GM13976 (cell line): ENCODE results near the gene DDT.
"Not testable (repeated sequence)": the region's sequence is repeated elsewhere in the genome, so short reads cannot be mapped to it uniquely, and the experiment has no call there.

Experiments
- DNase-seq: peaks from one replicate; pipeline ENCODE4 v3.0.0; 2012; ENCODE audit warnings: low spot score
- CTCF ChIP-seq: IDR thresholded peaks from 2 replicates; pipeline ENCODE4 v1.5.1; 2012; ENCODE audit warnings: borderline replicate concordance, mild to moderate bottlenecking; ENCODE audit not compliant: insufficient read depth; ENCODE audit errors: extremely low read depth, missing control alignments, control extremely low read depth
- in situ Hi-C: fragments of 300-500 bp; cut with MboI; formaldehyde crosslinking; loops from one replicate; pipeline ENCODE4 v1.12.0; 2022; ENCODE audit warnings: low sequenced_read_pairs, mixed read lengths, inconsistent platforms; ENCODE audit not compliant: unreplicated experiment

The DDT gene

DNA sequence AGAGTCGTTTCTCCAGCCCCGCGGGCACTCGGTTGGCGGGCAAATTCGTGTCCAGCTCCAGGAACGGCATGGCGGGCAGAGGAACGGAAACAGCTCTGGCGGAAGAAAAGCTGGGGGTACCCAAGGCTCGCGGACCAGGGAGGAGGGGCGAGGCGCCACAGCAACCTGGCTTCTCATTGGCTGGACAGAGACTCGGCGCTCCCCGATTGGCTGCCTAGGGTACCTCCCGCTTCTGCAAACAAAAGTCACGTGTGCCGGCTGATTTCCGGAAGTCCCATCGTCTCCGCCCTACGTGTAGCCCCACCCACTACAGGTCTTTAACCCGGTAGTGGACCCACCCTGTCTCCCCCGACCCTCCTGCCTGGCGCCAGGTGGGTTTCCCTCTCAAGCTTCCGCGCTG lies at the start of gene DDT:
TSS of gene DDT (minus strand) at position 97 of the 400 bp plus-strand sequence. CDS start at position 70, 27 bp downstream.
- in situ Hi-C loops, DNase-seq: not testable (repeated sequence)

- DNase-seq = no peak
- no peak for TF ChIP-seq CTCF
- in situ Hi-C loops = no loop called here
These were observed 49.1 kb upstream of the DDT start for GRCh38 chr22:24023204-24023789.

DNA sequence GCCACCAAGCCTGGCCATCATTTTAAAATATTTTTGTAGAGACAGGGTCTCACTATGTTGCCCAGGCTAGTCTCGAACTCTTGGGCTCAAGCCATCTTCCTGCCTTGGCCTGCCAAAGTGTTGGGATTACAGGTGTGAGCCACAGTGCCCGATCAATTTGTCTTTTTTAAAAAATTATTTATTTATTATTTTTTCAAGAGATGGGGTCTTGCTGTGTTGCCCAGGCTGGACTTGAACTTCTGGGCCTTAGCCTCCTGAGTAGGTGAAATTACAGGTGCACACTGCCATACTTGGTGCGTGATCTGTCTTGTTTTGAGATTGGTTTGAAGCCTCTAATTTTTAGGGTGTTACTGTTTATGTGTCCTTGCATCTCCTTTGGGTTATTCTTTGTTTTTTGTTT lies 47.1 kb upstream of the DDT start:
- DNase-seq = no peak
- in situ Hi-C loops = no loop called here
- no peak for TF ChIP-seq CTCF

DNA sequence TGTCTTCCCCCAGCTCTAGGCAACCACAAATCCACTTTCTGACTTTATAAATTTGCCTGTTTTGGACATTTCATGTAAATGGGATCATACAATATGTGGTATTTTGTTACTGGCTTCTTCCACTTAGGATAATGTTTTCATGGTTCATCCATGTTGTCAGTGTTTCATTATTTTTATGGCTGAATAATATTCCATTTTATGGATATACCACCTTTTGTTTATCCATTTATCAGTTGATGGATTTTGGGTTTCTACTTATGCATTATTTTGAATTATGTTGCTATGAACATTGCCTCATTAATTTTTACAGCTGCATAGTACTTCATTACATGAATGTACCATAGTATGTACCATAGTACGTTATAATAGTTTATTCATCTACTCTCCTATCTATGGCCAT lies 41.9 kb upstream of the DDT start:
- DNase-seq = no peak
- in situ Hi-C loops = no loop called here
- TF ChIP-seq CTCF = no peak

GRCh38 chr22:24011735-24012068 lies 37.5 kb upstream of the DDT start:
- no peak for DNase-seq
- TF ChIP-seq CTCF = no peak
- in situ Hi-C loops = no loop called here

GRCh38 chr22:24010018-24010391 lies 35.8 kb upstream of the DDT start:
- TF ChIP-seq CTCF = no peak
- DNase-seq = no peak
- in situ Hi-C loops = no loop called here

GRCh38 chr22:24009227-24010017 lies 35.2 kb upstream of the DDT start:
- DNase-seq = no peak
- no peak for TF ChIP-seq CTCF
- in situ Hi-C loops = no loop called here
